ENCODE measurements around the gene ZNF471.

Gene ZNF471

DNA sequence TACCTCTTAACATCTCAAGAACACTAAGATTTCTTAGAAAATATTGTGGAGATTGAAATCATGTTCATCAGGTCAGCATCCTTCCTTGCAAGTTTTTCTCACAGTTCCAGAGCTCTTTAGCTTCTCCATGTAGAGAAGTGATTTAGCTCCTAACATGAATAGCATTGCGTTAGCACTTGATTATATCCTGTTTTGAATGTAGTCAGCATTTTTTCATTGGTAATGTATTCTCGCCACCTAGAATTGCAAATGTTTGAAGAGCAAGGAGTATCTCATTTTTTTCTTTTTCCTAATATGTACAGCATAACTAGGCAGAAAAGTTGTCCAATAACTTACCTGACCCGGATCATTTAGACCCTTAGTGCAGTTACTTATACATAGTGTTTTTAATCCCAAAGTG is 66.3 kb downstream of the ZNF471 start:
- no peak overlapping the region for H3K4me3 ChIP-seq (ENCODE audit: low read depth, low read length)
- TF ChIP-seq, protein P1, sequence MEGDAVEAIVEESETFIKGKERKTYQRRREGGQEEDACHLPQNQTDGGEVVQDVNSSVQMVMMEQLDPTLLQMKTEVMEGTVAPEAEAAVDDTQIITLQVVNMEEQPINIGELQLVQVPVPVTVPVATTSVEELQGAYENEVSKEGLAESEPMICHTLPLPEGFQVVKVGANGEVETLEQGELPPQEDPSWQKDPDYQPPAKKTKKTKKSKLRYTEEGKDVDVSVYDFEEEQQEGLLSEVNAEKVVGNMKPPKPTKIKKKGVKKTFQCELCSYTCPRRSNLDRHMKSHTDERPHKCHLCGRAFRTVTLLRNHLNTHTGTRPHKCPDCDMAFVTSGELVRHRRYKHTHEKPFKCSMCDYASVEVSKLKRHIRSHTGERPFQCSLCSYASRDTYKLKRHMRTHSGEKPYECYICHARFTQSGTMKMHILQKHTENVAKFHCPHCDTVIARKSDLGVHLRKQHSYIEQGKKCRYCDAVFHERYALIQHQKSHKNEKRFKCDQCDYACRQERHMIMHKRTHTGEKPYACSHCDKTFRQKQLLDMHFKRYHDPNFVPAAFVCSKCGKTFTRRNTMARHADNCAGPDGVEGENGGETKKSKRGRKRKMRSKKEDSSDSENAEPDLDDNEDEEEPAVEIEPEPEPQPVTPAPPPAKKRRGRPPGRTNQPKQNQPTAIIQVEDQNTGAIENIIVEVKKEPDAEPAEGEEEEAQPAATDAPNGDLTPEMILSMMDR (IDR thresholded peaks at IDR 0.05; ENCODE audit: low read depth, low read length), result no peak

DNA sequence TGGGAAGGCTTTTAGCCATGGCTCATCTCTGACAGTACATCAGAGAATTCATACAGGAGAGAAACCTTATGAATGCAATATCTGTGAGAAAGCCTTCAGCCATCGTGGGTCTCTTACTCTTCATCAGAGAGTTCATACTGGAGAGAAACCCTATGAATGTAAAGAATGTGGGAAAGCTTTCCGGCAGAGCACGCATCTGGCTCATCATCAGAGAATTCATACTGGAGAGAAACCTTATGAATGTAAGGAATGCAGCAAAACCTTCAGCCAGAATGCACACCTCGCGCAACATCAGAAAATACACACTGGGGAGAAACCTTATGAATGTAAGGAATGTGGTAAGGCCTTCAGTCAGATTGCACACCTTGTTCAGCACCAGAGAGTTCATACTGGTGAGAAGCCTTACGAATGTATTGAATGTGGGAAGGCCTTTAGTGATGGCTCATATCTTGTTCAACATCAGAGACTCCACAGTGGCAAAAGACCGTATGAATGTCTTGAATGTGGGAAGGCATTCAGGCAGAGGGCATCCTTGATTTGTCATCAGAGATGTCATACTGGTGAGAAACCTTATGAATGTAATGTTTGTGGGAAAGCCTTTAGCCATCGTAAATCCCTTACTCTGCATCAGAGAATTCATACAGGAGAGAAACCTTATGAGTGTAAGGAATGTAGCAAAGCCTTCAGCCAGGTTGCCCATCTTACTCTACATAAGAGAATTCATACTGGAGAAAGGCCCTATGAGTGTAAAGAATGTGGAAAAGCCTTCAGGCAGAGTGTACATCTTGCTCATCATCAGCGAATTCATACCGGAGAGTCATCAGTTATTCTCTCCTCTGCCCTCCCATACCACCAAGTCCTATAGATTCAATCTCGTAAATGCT is 70.3 kb downstream of the ZNF471 start:
- TF ChIP-seq, protein P1 (IDR thresholded peaks at IDR 0.05; ENCODE audit: low read depth, low read length), result no peak
- no peak overlapping the region for H3K4me3 ChIP-seq (ENCODE audit: low read depth, low read length)
